ENCODE measurements around the gene MCUR1.
"Not testable (repeated sequence)": the region's sequence is repeated elsewhere in the genome, so short reads cannot be mapped to it uniquely, and the experiment has no call there.

The MCUR1 gene

GRCh38 chr6:13814176-13814937, at the start of gene MCUR1:
Gene MCUR1, minus strand, starts transcription at chr6:13814557. Its CDS starts 128 bp downstream, at chr6:13814429.
- DNase-seq (ENCODE audit: low read depth in 4 of 4, low spot score in 1 of 4) = peak; percentile 35 to 79 (median 66)

GRCh38 chr6:13863699-13864155, 49.4 kb upstream of the MCUR1 start:
- DNase-seq (ENCODE audit: low read depth in 4 of 4, low spot score in 1 of 4) = no peak

DNA sequence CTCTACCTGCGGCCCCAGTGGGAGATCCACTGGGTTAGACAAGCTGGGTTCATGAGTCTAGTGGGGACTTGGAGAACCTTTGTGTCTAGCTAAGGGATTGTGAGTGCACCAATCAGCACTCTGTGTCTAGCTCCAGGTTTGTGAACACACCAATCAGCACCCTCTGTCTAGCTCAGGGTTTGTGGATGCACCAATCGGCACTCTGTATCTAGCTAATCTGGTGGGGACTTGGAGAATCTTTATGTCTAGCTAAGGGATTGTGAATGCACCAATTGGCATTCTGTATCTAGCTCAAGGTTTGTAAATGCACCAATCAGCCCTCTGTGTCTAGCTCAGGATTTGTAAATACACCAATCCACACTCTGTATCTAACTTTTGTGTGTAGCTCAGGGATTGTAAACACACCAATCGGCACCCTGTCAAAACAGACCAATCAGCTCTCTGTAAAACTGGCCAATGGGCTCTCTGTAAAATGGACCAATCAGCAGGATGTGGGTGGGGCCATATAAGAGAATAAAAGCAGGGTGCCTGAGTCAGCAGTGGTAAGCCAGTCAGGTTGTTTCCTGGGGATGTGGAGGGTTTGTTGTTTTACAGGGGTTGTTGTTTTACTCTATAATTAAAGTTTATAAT, 46.3 kb upstream of the MCUR1 start:
- not testable (repeated sequence) for DNase-seq (ENCODE audit: low read depth in 4 of 4, low spot score in 1 of 4)

DNA sequence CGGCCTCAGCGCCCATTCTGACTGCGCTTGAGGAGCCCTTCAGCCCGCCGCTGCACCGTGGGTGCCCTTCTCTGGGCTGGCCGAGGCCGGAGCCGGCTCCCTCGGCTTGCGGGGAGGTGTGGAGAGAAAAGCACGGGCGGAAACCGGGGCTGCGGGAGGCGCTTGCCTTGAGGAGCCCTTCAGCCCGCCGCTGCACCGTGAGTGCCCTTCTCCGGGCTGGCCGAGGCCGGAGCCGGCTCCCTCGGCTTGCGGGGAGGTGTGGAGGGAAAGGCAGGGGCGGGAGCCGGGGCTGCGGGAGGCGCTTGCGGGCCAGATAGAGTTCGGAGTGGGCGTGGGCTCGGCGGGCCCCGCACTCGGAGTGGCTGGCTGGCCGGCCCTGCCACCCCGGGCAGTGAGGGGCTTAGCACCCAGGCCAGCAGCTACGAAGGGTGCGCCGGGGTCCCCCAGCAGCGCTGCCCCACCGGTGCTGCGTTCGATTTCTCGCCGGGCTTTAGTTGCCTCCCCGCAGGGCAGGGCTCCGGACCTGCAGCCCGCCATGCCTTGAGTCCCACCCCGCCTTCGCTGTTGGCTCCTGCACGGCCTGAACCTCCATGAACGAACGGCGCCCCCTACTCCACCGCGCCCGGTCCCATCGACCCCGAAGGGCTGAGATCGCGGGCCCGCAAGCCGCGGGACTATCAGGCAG, 45.7 kb upstream of the MCUR1 start:
- DNase-seq (ENCODE audit: low read depth in 4 of 4, low spot score in 1 of 4) = no peak

GRCh38 chr6:13854716-13855250, 40.4 kb upstream of the MCUR1 start:
- no peak for DNase-seq (ENCODE audit: low read depth in 4 of 4, low spot score in 1 of 4)

DNA sequence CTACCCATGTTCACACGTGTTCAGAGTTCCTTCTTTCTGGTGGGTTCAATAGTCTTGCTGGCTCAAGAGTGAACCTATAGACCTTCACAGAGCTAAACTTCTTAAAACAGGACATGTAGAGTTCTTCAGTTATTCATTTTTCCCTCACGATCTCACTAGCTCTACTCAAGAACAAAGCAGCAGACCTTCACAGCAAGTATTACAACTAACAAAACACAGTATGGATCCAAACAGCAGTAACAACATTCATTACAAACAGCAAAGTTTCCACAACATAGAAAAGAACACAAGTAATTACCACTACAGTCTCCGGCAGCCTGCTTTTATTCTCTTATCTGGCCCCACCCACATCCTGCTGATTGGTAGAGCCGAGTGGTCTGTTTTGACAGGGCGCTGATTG, 39.5 kb upstream of the MCUR1 start:
- DNase-seq (ENCODE audit: low read depth in 4 of 4, low spot score in 1 of 4) = no peak

DNA sequence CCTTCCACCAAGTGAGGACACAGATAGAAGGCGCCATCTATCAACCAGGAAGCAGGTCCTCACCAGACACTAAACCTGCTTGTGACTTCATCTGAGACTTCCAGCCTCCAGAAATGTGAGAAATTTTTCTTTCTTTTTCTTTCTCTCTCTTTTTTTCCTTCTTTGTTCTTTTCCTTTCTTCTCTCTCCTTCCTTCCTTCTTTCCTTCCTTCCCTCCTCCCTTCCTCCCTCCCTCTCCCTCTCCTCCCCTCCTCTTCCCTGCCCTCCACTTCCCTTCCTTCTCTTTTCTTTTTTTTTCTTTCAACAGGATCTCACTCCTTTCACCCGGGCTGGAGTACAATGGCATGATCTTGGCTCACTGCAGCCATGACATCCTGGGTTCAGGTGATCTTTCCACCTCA, 37.4 kb upstream of the MCUR1 start:
- DNase-seq (ENCODE audit: low read depth in 4 of 4, low spot score in 1 of 4) = no peak

GRCh38 chr6:13851330-13851729, 37.0 kb upstream of the MCUR1 start:
- no peak for DNase-seq (ENCODE audit: low read depth in 4 of 4, low spot score in 1 of 4)

DNA sequence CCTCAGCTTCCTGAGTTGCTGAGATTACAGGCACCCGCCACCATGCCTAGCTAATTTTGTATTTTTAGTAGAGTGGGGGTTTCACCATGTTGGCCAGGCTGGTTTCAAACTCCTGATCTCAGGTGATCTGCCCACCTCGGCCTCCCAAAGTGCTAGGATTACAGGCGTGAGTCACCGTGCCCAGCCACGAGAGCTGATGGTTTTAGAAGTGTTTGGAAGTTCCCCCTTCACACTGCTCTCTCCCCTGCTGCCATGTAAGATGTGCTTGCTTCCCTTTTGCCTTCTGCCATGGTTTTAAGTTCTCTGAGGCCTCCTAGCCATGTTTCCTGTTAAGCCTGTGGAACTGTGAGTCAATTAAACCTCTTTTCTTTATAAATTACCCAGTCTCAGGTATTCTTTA, 36.3 kb upstream of the MCUR1 start:
- not testable (repeated sequence) for DNase-seq (ENCODE audit: low read depth in 4 of 4, low spot score in 1 of 4)

DNA sequence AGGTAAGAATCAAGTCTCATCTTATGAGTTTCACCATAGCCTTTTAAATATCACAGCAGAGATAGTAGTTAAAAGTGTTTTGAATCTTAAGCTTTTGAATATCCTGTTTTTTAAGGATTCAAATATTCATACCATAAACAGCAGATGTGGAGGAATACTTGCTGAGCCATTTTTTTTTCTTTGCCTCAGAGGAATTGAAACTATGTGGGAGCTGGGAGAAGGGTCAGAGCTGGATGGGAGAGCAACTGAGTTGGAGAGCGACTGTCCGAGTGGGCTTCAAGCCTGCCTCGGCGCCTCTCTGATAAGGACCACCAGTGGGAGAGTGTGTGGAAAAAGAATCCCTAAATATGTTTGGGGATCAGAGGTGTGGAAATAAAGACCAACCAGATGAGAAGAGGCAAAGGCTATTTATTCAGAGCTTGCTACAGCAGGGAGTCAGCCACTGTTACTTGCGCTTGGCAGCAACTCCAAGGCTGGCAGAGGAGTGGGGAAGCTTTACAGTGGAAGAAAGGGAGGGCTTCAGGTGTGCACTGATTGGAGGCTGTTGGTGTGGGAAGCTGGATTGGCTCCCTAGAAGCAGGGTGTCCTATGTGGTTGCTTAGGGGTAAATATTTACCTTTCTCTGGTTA, 34.3 kb upstream of the MCUR1 start:
- no peak for DNase-seq (ENCODE audit: low read depth in 4 of 4, low spot score in 1 of 4)

GRCh38 chr6:13847326-13848050, 33.1 kb upstream of the MCUR1 start:
- DNase-seq (ENCODE audit: low read depth in 4 of 4, low spot score in 1 of 4) = no peak

- DNase-seq (ENCODE audit: low read depth in 4 of 4, low spot score in 1 of 4) = no peak
These were observed 32.5 kb upstream of the MCUR1 start for GRCh38 chr6:13846841-13847240.

DNA sequence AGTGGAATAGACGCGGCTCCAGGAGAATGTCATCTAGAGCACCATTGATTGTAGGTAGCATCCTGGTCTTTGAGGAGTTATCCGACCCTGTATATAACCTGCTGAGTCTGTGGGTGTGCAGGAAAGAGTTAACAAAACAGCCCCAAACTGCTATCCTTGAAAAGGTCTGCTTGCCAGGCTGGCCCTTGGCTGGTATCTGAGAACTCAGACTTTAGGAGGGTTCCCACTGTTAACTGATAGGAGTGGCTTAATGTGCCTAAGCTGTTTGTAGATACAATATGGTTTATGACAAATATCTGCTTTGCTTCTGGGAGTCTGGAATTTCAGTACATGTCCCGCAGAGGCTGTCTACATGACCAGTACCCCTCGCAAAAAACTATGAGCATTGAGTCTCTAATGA, 27.6 kb upstream of the MCUR1 start:
- no peak for DNase-seq (ENCODE audit: low read depth in 4 of 4, low spot score in 1 of 4)

DNA sequence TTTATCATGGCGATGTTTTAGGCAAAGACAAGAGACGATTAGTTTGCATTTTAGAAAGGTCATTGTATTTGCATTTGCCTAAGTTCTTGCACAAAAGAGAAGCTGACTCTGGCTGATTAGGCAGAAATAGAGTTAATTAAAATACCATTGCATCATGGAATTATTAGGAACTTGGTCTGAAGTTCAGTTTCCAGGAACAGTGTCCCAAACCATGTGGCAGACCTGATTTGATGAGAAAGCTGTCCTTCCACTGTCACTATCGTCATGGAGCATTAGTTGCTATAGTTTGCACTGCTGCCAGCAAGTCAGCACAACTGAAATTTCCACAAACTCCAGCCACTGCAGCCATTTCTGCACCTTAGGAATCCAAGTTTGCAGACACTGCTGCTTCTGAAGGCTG, 24.3 kb upstream of the MCUR1 start:
- no peak for DNase-seq (ENCODE audit: low read depth in 4 of 4, low spot score in 1 of 4)

DNA sequence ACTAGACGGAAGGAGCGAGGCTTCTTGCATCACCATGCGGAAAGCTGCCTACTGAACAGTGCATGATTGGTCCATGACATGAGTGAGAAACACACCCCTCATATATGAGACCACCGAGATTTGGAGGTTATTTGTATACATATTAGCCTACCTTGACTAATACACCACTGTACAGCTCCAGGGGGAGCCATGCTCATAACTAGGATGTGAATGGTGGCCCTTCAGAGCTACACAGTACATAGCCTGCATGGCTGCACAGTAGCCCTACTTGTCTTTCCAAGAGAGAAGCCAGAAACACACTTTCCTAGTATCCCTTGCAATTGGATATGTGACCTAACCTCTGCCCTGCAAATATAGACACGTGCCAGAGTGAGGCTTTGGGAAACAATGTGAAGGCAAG, 21.8 kb upstream of the MCUR1 start:
- DNase-seq (ENCODE audit: low read depth in 4 of 4, low spot score in 1 of 4) = no peak

GRCh38 chr6:13834790-13835189, 20.4 kb upstream of the MCUR1 start:
- no peak for DNase-seq (ENCODE audit: low read depth in 4 of 4, low spot score in 1 of 4)

GRCh38 chr6:13834018-13834417, 19.7 kb upstream of the MCUR1 start:
- DNase-seq (ENCODE audit: low read depth in 4 of 4, low spot score in 1 of 4) = not testable (repeated sequence)

DNA sequence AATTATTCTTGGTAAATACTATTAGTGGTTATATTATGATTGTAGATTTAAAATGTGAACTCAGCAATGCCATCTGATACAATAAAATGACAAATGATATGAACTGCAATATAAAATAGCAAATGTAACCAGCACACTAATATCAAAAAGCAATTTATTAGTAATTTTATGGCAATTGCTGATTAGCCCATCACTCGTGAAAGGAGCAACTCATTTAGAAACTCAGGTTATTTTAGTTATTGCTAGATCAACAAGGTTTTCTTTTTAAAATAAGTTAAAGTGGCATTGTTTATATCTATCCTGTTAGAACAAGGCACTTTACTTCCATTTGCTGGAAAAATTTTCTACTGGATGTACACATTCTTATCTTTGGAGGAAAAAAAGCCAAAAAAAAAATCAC, 18.4 kb upstream of the MCUR1 start:
- no peak for DNase-seq (ENCODE audit: low read depth in 4 of 4, low spot score in 1 of 4)

GRCh38 chr6:13831615-13832014, 17.3 kb upstream of the MCUR1 start:
- no peak for DNase-seq (ENCODE audit: low read depth in 4 of 4, low spot score in 1 of 4)

DNA sequence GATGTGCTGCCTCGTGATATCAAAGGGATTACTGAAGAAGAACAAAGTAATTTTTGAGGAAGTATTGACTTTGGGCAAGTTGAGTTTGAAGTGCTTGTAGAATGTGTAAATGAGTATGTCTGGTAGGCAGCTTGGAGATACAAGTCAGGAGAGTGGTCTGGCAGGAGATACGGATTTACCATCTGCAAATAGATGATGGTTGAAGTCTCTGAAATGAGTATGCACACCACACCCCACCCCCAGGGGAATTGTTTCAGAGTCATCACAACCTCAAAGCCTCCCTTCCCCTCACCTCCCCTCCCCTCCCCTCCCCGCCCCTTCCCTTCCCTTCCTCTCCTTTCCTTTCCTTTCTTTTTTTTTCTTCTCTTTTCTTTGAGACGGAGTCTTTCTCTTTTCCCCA, 16.4 kb upstream of the MCUR1 start:
- no peak for DNase-seq (ENCODE audit: low read depth in 4 of 4, low spot score in 1 of 4)

- DNase-seq (ENCODE audit: low read depth in 4 of 4, low spot score in 1 of 4) = not testable (repeated sequence)
These were observed 15.1 kb upstream of the MCUR1 start for GRCh38 chr6:13829419-13829818.
